ENCODE data around the gene CDH4.

The CDH4 gene

GRCh38 chr20:61772828-61773631 is 521.0 kb downstream of the CDH4 start:
- no peak overlapping the region for H3K27ac ChIP-seq
- TF ChIP-seq ZFX (IDR thresholded peaks at IDR 0.05) (no peak), CTCF (conservative IDR thresholded peaks at IDR 0.05) (no peak)

- H3K27ac ChIP-seq: no peak overlapping the region
- TF ChIP-seq ZFX (IDR thresholded peaks at IDR 0.05) (no peak), CTCF (conservative IDR thresholded peaks at IDR 0.05) (no peak)
These were observed 522.0 kb downstream of the CDH4 start for GRCh38 chr20:61773926-61774587.

- no peak overlapping the region for H3K27ac ChIP-seq
- no peak for TF ChIP-seq ZFX (IDR thresholded peaks at IDR 0.05)
- no peak for TF ChIP-seq CTCF (conservative IDR thresholded peaks at IDR 0.05)
These were observed 523.4 kb downstream of the CDH4 start for GRCh38 chr20:61775423-61775822.

- H3K27ac ChIP-seq: no peak overlapping the region
- TF ChIP-seq ZFX (IDR thresholded peaks at IDR 0.05) (no peak), CTCF (conservative IDR thresholded peaks at IDR 0.05) (no peak)
These were observed 524.5 kb downstream of the CDH4 start for GRCh38 chr20:61776491-61777075.

GRCh38 chr20:61777773-61778494 is 525.9 kb downstream of the CDH4 start:
- no peak for TF ChIP-seq ZFX (IDR thresholded peaks at IDR 0.05)
- no peak for TF ChIP-seq CTCF (conservative IDR thresholded peaks at IDR 0.05)
- no peak overlapping the region for H3K27ac ChIP-seq

GRCh38 chr20:61778495-61778863 is 526.4 kb downstream of the CDH4 start:
- no peak overlapping the region for H3K27ac ChIP-seq
- no peak for TF ChIP-seq CTCF (conservative IDR thresholded peaks at IDR 0.05)

All from C4-2B (cell line).